ENCODE measurements around the gene RNASE13.
"Not testable (repeated sequence)": the region's sequence is repeated elsewhere in the genome, so short reads cannot be mapped to it uniquely, and the experiment has no call there.

The RNASE13 gene

DNA sequence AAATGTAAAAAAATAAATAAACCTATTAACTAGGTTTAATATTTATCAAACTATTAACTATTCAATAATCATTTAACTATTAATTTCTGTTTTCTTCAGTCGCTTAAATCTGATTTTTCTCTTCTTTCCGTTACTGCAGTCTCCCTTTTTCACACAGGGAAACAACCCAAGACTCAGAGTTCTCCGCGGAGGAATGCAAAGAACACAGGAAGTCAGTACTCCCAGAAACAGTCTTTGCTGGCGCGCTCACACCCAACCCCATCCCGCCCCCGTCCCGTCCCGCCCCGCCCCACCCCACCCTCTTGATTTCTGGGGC, 45.2 kb downstream of the RNASE13 start:
- DNase-seq (ENCODE audit: low read depth in 2 of 2): no peak

DNA sequence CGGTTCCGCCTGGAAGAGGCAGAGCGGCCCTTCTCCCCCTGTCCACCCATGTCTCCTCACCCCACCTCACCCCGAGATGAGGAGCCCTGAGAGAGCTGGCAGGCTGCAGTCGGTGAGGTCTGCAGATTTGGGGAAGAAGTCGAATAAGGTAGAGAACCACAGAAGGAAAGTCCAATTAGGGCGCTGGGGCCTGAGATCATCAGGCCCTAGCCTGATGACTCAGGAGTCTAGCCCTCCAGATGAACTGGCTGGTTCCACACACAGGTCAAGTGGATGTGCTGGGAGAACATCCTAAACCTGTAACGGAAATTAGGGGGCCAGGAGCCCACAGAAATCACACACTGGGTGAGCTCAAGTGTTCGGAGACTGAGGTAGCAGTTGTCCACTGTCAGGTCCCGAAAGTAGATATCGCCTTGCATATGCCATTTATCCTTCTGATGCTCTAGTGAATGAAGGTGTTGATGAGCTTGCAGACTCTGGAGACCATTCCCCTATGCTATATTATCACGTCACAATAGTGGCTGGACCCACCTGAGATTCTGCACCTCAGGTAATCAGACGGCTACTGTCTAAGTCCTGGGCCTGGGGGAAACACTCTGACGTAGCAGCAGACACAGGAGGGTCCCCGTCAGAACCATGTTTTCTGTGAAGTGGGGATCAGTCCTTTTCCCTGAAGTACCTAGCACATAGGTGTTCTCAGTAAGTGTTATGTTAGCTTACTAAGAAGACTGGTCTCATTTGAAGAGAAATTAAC, 45.7 kb downstream of the RNASE13 start:
- DNase-seq (ENCODE audit: low read depth in 2 of 2): no peak

DNA sequence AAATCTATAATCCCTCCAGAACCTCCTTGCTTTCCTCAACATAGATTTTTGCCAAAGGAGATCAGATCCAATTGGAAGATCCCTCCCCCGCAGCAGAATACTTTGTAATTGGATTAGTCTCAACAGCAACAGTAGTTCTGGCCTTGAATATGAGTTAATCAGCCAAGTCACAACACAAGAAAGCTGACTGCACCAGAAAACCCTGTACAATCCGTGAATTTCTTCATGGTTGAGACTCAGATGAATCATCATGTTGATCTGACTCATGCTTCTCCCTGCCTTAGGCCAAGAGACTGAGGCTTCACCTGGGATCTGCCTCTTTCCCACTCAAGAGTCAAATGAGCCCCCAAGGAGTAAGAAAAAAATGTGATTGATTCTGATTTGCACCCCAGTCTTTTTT, 47.8 kb downstream of the RNASE13 start:
- DNase-seq (ENCODE audit: low read depth in 2 of 2): no peak

DNA sequence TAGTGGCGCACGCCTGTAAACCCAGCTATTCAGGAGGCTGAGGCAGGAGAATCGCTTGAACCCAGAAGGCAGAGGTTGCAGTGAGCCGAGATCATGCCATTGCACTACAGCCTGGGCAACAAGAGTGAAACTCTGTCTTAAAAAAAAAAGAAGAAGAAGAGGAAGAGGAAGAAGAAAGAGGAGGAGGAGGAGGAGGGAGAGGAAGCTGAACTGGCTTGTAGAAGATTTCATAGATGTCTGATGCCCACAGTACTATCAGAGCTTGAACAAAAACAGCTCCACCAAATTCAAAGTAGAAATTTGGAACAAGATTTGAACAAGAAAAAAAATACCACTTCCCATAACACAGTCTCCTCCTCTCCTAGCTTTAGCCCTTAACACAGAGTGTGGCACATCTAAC, 49.0 kb downstream of the RNASE13 start:
- not testable (repeated sequence) for DNase-seq (ENCODE audit: low read depth in 2 of 2)
